Effector memory CD4-positive, alpha-beta T cell (primary cell): Measurements from ENCODE around the gene ARHGEF6.
"Not testable (repeated sequence)": the region's sequence is repeated elsewhere in the genome, so short reads cannot be mapped to it uniquely, and the experiment has no call there.

Experiments
- DNase-seq, 3 donors: peaks; one replicate each; pipeline ENCODE4 v3.0.0-alpha.2; 2020
- H3K27ac ChIP-seq: 2 replicates; pipeline ENCODE4 v1.7.0; 2013; ENCODE audit warnings: mild to moderate bottlenecking, low read length, moderate library complexity; ENCODE audit not compliant: insufficient read depth, poor library complexity, severe bottlenecking
- H3K27me3 ChIP-seq: replicated peaks from 2 replicates; pipeline ENCODE4 v1.7.0; 2013; ENCODE audit warnings: mild to moderate bottlenecking, low read length; ENCODE audit not compliant: insufficient read depth, control insufficient read depth, poor library complexity, severe bottlenecking
- H3K36me3 ChIP-seq: 2 replicates; pipeline ENCODE4 v1.7.0; 2013; ENCODE audit warnings: mild to moderate bottlenecking, low read length, moderate library complexity; ENCODE audit not compliant: control insufficient read depth, insufficient read depth
- H3K4me1 ChIP-seq: 2 replicates; pipeline ENCODE4 v1.7.0; 2013; ENCODE audit warnings: low read length, mild to moderate bottlenecking; ENCODE audit not compliant: control insufficient read depth, insufficient read depth, poor library complexity, severe bottlenecking
- H3K4me3 ChIP-seq: 2 replicates; pipeline ENCODE4 v1.7.0; 2013; ENCODE audit warnings: low read length, low read depth, mild to moderate bottlenecking; ENCODE audit not compliant: insufficient read depth, poor library complexity, severe bottlenecking
- H3K9me3 ChIP-seq: 2 replicates; pipeline ENCODE4 v1.7.0; 2013; ENCODE audit warnings: mild to moderate bottlenecking, low read length, moderate library complexity; ENCODE audit not compliant: control insufficient read depth

ARHGEF6 gene

GRCh38 chrX:136816975-136817374, 36.2 kb upstream of the ARHGEF6 start:
- H3K36me3 ChIP-seq: no peaks in the 10 kb centered on the region
- no peak overlapping the region for H3K4me3 ChIP-seq
- H3K9me3 ChIP-seq: no peaks in the 10 kb centered on the region
- no peaks in the 10 kb centered on the region for H3K4me1 ChIP-seq
- H3K27me3 ChIP-seq: no peaks in the 10 kb centered on the region
- no peak for DNase-seq
- H3K27ac ChIP-seq: no peak overlapping the region

GRCh38 chrX:136814847-136815750, 34.4 kb upstream of the ARHGEF6 start:
- H3K36me3 ChIP-seq: no peaks in the 10 kb centered on the region
- no peak overlapping the region for H3K4me3 ChIP-seq
- no peaks in the 10 kb centered on the region for H3K27me3 ChIP-seq
- H3K9me3 ChIP-seq: no peaks in the 10 kb centered on the region
- no peak for DNase-seq
- no peaks in the 10 kb centered on the region for H3K4me1 ChIP-seq
- H3K27ac ChIP-seq: no peak overlapping the region

DNA sequence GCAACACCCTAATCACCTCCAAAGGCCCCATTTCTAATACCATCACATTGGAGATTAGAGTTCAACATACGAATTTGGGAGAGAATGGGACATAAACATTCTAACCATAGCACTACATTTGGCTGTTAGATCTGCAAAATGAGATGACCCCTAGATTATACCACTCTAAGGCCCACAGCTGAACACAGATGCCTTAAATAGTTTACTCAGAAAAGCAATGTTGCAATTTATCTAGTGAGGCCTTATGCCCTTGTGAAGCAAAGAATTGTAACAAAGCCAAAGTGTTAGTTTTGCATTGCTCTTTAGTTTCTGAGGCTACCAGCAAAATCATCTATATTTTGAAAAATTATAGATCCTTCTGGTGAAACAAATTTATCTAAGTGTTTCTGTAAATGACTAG, 31.6 kb upstream of the ARHGEF6 start:
- Histone ChIP-seq H3K4me3 (no peak overlapping the region), H3K4me1 (no peaks in the 10 kb centered on the region), H3K27me3 (no peaks in the 10 kb centered on the region), H3K27ac (no peak overlapping the region), H3K36me3 (no peaks in the 10 kb centered on the region), H3K9me3 (no peaks in the 10 kb centered on the region)
- DNase-seq: no peak

DNA sequence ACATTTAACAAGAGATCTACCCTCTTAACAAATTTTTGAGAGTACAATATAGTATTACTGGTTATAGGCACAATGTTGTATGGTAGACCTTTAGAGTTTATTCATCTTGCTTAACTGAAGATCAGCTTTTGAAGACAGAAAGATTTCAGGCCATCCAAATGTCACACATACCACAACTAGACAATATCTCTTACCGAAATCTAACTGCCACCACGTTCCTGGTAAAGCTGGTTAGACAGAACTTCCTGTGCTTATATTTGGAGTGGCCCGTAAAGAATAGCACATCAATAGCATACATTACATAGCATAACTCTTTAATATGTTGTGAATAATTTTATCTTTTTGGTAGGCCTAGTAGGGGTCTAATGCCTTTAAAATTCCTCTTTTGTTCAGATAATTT, 29.8 kb upstream of the ARHGEF6 start:
- Histone ChIP-seq H3K36me3 (no peaks in the 10 kb centered on the region), H3K9me3 (no peaks in the 10 kb centered on the region), H3K4me1 (no peaks in the 10 kb centered on the region), H3K27me3 (no peaks in the 10 kb centered on the region), H3K27ac (no peak overlapping the region), H3K4me3 (no peak overlapping the region)
- no peak for DNase-seq

DNA sequence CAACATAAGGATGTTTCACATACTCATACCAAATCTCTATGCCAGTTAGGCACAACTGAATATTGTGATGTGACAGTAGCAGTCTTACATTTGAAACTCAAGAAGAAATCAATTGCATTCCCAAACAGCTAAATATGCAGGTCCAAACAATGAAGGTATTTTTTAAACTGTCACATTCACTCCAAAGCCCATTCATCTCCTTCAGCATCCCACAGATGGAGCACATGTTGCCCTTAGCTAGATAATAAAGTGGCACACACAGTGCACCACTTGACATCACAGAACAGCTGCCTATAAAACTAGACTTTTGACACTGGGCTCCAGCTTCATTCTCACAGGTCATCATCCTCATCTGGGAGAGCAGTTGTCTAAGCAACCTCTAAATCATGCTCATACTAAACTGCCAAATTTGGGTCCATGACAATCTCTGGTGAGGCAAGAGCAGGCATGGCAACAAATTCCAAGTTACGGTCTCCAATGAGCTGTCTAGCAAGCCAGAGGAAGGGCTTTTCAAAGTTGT, 26.2 kb upstream of the ARHGEF6 start:
- Histone ChIP-seq H3K27ac (no peak overlapping the region), H3K4me3 (no peak overlapping the region), H3K27me3 (no peaks in the 10 kb centered on the region), H3K9me3 (no peaks in the 10 kb centered on the region), H3K4me1 (no peaks in the 10 kb centered on the region), H3K36me3 (no peaks in the 10 kb centered on the region)
- DNase-seq: no peak

GRCh38 chrX:136802515-136802914, 21.8 kb upstream of the ARHGEF6 start:
- no peaks in the 10 kb centered on the region for H3K27me3 ChIP-seq
- H3K4me3 ChIP-seq: no peak overlapping the region
- no peaks in the 10 kb centered on the region for H3K4me1 ChIP-seq
- H3K9me3 ChIP-seq: no peaks in the 10 kb centered on the region
- H3K36me3 ChIP-seq: no peaks in the 10 kb centered on the region
- no peak for DNase-seq
- H3K27ac ChIP-seq: no peak overlapping the region

GRCh38 chrX:136797787-136798186, 17.1 kb upstream of the ARHGEF6 start:
- DNase-seq: no peak
- Histone ChIP-seq H3K4me1 (no peaks in the 10 kb centered on the region), H3K27me3 (no peaks in the 10 kb centered on the region), H3K27ac (no peak overlapping the region), H3K9me3 (no peaks in the 10 kb centered on the region), H3K36me3 (no peaks in the 10 kb centered on the region), H3K4me3 (no peak overlapping the region)

DNA sequence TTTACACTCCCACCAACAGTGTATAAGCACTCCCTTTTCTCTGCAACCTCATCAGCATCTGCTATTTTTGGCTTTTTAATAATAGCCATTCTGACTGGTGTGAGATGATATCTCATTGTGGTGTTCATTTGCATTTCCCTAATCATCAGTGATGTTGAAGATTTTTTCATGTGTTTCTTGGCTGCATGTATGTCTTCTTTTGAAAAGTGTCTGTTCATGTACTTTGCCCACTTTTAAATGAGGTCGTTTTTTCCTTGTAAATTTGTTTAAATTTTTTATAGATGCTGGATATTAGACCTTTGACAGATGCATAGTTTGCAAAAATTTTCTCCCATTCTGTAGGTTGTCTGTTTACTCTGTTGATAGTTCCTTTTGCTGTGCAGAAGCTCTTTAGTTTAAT, 14.4 kb upstream of the ARHGEF6 start:
- not testable (repeated sequence) for H3K4me1 ChIP-seq, DNase-seq, H3K9me3 ChIP-seq, H3K27me3 ChIP-seq, H3K36me3 ChIP-seq, H3K4me3 ChIP-seq, H3K27ac ChIP-seq

- not testable (repeated sequence) for H3K36me3 ChIP-seq
Measured at GRCh38 chrX:136794660-136795059, 13.9 kb upstream of the ARHGEF6 start.

GRCh38 chrX:136794080-136794479, 13.3 kb upstream of the ARHGEF6 start:
- H3K36me3 ChIP-seq: no peaks in the 10 kb centered on the region
- no peaks in the 10 kb centered on the region for H3K9me3 ChIP-seq
- no peak for DNase-seq
- H3K27me3 ChIP-seq: no peaks in the 10 kb centered on the region
- no peak overlapping the region for H3K27ac ChIP-seq
- H3K4me3 ChIP-seq: no peak overlapping the region
- H3K4me1 ChIP-seq: no peaks in the 10 kb centered on the region

More at GRCh38 chrX:136794660-136795059, 13.9 kb upstream of the ARHGEF6 start:
- H3K9me3 ChIP-seq, H3K4me1 ChIP-seq, H3K27ac ChIP-seq, H3K4me3 ChIP-seq, DNase-seq, H3K27me3 ChIP-seq: not testable (repeated sequence)
